Measurements from ENCODE around the gene MEAK7.

Gene MEAK7

GRCh38 chr16:84497418-84498222 lies 6.8 kb downstream of the MEAK7 start:
- CTCF ChIA-PET: interaction anchor here (0.8 to 3.3 kb wide), 3 partner anchors 8 to 14 kb away, joined by 4 to 27 read pairs (median 6); no protein-coding TSS in a partner anchor

GRCh38 chr16:84496991-84497390 lies 7.5 kb downstream of the MEAK7 start:
- ChIA-PET POLR2A (no interaction called here), CTCF (interaction anchor here (2.3 to 3.3 kb wide), 2 partner anchors 10 to 14 kb away, joined by 6 to 27 read pairs; no protein-coding TSS in a partner anchor)
- DNase-seq (ENCODE audit: extremely low spot score): no peak
- no peak for TF ChIP-seq CTCF (IDR thresholded peaks at IDR 0.05; ENCODE audit: control extremely low read depth, extremely low read depth, low read depth, missing control alignments)

More at GRCh38 chr16:84497418-84498222, 6.8 kb downstream of the MEAK7 start:
- no peak for TF ChIP-seq CTCF (IDR thresholded peaks at IDR 0.05; ENCODE audit: control extremely low read depth, extremely low read depth, low read depth, missing control alignments)
- no peak for DNase-seq (ENCODE audit: extremely low spot score)
- POLR2A ChIA-PET: interaction anchor here (0.6 kb wide), 1 partner anchor 66 kb away, joined by 3 read pairs; no protein-coding TSS in a partner anchor

- TF ChIP-seq CTCF (IDR thresholded peaks at IDR 0.05; ENCODE audit: control extremely low read depth, extremely low read depth, low read depth, missing control alignments): no peak
- CTCF ChIA-PET: interaction anchor here (0.7 to 3.3 kb wide), 2 partner anchors 11 to 206 kb away, joined by 3 to 27 read pairs; no protein-coding TSS in a partner anchor
- POLR2A ChIA-PET: no interaction called here
- DNase-seq (ENCODE audit: extremely low spot score): no peak
Measured at GRCh38 chr16:84495506-84495905, 9.0 kb downstream of the MEAK7 start.

GRCh38 chr16:84489131-84489530 lies 15.3 kb downstream of the MEAK7 start:
- CTCF ChIA-PET: interaction anchor here (1.2 to 1.6 kb wide), 5 partner anchors 9 to 302 kb away, joined by 4 to 6 read pairs (median 4); partner anchors contain the start of gene TAF1C
- no peak for DNase-seq (ENCODE audit: extremely low spot score)
- POLR2A ChIA-PET: no interaction called here
- no peak for TF ChIP-seq CTCF (IDR thresholded peaks at IDR 0.05; ENCODE audit: control extremely low read depth, extremely low read depth, low read depth, missing control alignments)

- TF ChIP-seq CTCF (IDR thresholded peaks at IDR 0.05; ENCODE audit: control extremely low read depth, extremely low read depth, low read depth, missing control alignments): no peak
- POLR2A ChIA-PET: no interaction called here
- DNase-seq (ENCODE audit: extremely low spot score): no peak
- CTCF ChIA-PET: interaction anchor here (1.5 to 1.9 kb wide), 3 partner anchors 9 to 207 kb away, joined by 4 to 7 read pairs (median 4); no protein-coding TSS in a partner anchor
Measured at GRCh38 chr16:84487358-84487757, 17.1 kb downstream of the MEAK7 start.

GRCh38 chr16:84486551-84487235 lies 17.8 kb downstream of the MEAK7 start:
- ChIA-PET CTCF (interaction anchor here (1.5 to 1.9 kb wide), 3 partner anchors 9 to 207 kb away, joined by 4 to 7 read pairs (median 4); no protein-coding TSS in a partner anchor), POLR2A (no interaction called here)
- TF ChIP-seq CTCF (IDR thresholded peaks at IDR 0.05; ENCODE audit: control extremely low read depth, extremely low read depth, low read depth, missing control alignments): no peak

More at GRCh38 chr16:84486551-84487235, 17.8 kb downstream of the MEAK7 start:
- no peak for DNase-seq (ENCODE audit: extremely low spot score)
